Measurements from ENCODE around the gene NEXMIF. TPM values are rescaled to one million over a fixed set of nuclear protein-coding genes. Genes with fewer than 3 reads are reported as not detected.
"Not testable (repeated sequence)": the region's sequence is repeated elsewhere in the genome, so short reads cannot be mapped to it uniquely, and the experiment has no call there.

NEXMIF gene
- total RNA-seq, 2 donors from 2014 or later = 0.24 to 0.65 TPM

GRCh38 chrX:74890676-74891430 is 34.4 kb downstream of the NEXMIF start:
- ATAC-seq (replicated peaks in 1 of 2) (peak; percentile 60 to 77), DNase-seq (no peak)
- Mint-ChIP-seq H3K4me3 (no peak overlapping the region), H3K9me3 (no peaks in the 10 kb centered on the region), H3K27ac (peak overlapping the region; percentile 58), H3K4me1 (ENCODE audit: low read depth) (no peaks in the 10 kb centered on the region), H3K27me3 (ENCODE audit: low read depth) (peaks cover 25% of the 10 kb centered on the region), H3K36me3 (ENCODE audit: insufficient read depth in 2 of 2) (no peaks in the 10 kb centered on the region)

GRCh38 chrX:74882383-74882782 is 42.9 kb downstream of the NEXMIF start:
- not testable (repeated sequence) for H3K4me1 Mint-ChIP-seq (ENCODE audit: low read depth); DNase-seq; H3K4me3 Mint-ChIP-seq; H3K36me3 Mint-ChIP-seq (ENCODE audit: insufficient read depth in 2 of 2); H3K27ac Mint-ChIP-seq; ATAC-seq (replicated peaks in 1 of 2); H3K9me3 Mint-ChIP-seq
- H3K27me3 Mint-ChIP-seq (ENCODE audit: low read depth) = peaks cover 11% of the 10 kb centered on the region

- no peaks in the 10 kb centered on the region for H3K4me1 Mint-ChIP-seq (ENCODE audit: low read depth)
- no peak overlapping the region for H3K27ac Mint-ChIP-seq
- H3K9me3 Mint-ChIP-seq = peaks cover 8 to 10% of the 10 kb centered on the region in 2 donors
- peaks cover 9% of the 10 kb centered on the region for H3K27me3 Mint-ChIP-seq (ENCODE audit: low read depth)
- DNase-seq = no peak
- H3K36me3 Mint-ChIP-seq (ENCODE audit: insufficient read depth in 2 of 2) = peaks cover 10 to 12% of the 10 kb centered on the region in 2 donors
- ATAC-seq (replicated peaks in 1 of 2) = no peak
- H3K4me3 Mint-ChIP-seq = no peak overlapping the region
These were observed 59.5 kb downstream of the NEXMIF start for GRCh38 chrX:74865725-74866124.

- Mint-ChIP-seq H3K4me3 (no peak overlapping the region), H3K9me3 (peaks cover 17 to 25% of the 10 kb centered on the region in 2 donors), H3K36me3 (ENCODE audit: insufficient read depth in 2 of 2) (peaks cover 20 to 24% of the 10 kb centered on the region in 2 donors), H3K4me1 (ENCODE audit: low read depth) (no peaks in the 10 kb centered on the region), H3K27ac (no peak overlapping the region), H3K27me3 (ENCODE audit: low read depth) (no peaks in the 10 kb centered on the region)
- ATAC-seq (replicated peaks in 1 of 2) (no peak), DNase-seq (no peak)
These were observed 72.0 kb downstream of the NEXMIF start for GRCh38 chrX:74853255-74853654.

- Mint-ChIP-seq H3K9me3 (peaks cover 0 to 1% of the 10 kb centered on the region in 2 donors), H3K4me1 (ENCODE audit: low read depth) (no peaks in the 10 kb centered on the region), H3K27me3 (ENCODE audit: low read depth) (peaks cover 10% of the 10 kb centered on the region), H3K27ac (no peak overlapping the region), H3K36me3 (ENCODE audit: insufficient read depth in 2 of 2) (no peaks in the 10 kb centered on the region), H3K4me3 (no peak overlapping the region)
- DNase-seq = no peak
- ATAC-seq (replicated peaks in 1 of 2) = no peak
These were observed 89.7 kb downstream of the NEXMIF start for GRCh38 chrX:74835566-74835965.

- not testable (repeated sequence) for DNase-seq; ATAC-seq (replicated peaks in 1 of 2); H3K4me3 Mint-ChIP-seq; H3K9me3 Mint-ChIP-seq; H3K36me3 Mint-ChIP-seq (ENCODE audit: insufficient read depth in 2 of 2); H3K27ac Mint-ChIP-seq; H3K4me1 Mint-ChIP-seq (ENCODE audit: low read depth)
- peaks cover 18% of the 10 kb centered on the region for H3K27me3 Mint-ChIP-seq (ENCODE audit: low read depth)
These were observed 105.5 kb downstream of the NEXMIF start for GRCh38 chrX:74819797-74820196.

GRCh38 chrX:74814681-74815080 is 110.6 kb downstream of the NEXMIF start:
- ATAC-seq (replicated peaks in 1 of 2) (no peak), DNase-seq (no peak)
- Mint-ChIP-seq H3K27me3 (ENCODE audit: low read depth) (peaks cover 16% of the 10 kb centered on the region), H3K9me3 (no peaks in the 10 kb centered on the region), H3K4me3 (no peak overlapping the region), H3K4me1 (ENCODE audit: low read depth) (no peaks in the 10 kb centered on the region), H3K36me3 (ENCODE audit: insufficient read depth in 2 of 2) (no peaks in the 10 kb centered on the region), H3K27ac (no peak overlapping the region)

GRCh38 chrX:74804574-74804973 is 120.7 kb downstream of the NEXMIF start:
- Mint-ChIP-seq H3K4me3 (no peak overlapping the region), H3K27me3 (ENCODE audit: low read depth) (peaks cover 14% of the 10 kb centered on the region), H3K36me3 (ENCODE audit: insufficient read depth in 2 of 2) (no peaks in the 10 kb centered on the region), H3K27ac (no peak overlapping the region), H3K9me3 (no peaks in the 10 kb centered on the region), H3K4me1 (ENCODE audit: low read depth) (no peaks in the 10 kb centered on the region)
- DNase-seq = no peak
- ATAC-seq (replicated peaks in 1 of 2) = no peak

- Mint-ChIP-seq H3K27ac (no peak overlapping the region), H3K27me3 (ENCODE audit: low read depth) (peaks cover 6% of the 10 kb centered on the region), H3K9me3 (no peaks in the 10 kb centered on the region), H3K4me1 (ENCODE audit: low read depth) (no peaks in the 10 kb centered on the region), H3K36me3 (ENCODE audit: insufficient read depth in 2 of 2) (no peaks in the 10 kb centered on the region), H3K4me3 (no peak overlapping the region)
- no peak for DNase-seq
- no peak for ATAC-seq (replicated peaks in 1 of 2)
These were observed 125.2 kb downstream of the NEXMIF start for GRCh38 chrX:74800062-74800461.

- Mint-ChIP-seq H3K4me1 (ENCODE audit: low read depth) (no peaks in the 10 kb centered on the region), H3K9me3 (peaks cover 0 to 2% of the 10 kb centered on the region in 2 donors), H3K27ac (no peak overlapping the region), H3K27me3 (ENCODE audit: low read depth) (no peaks in the 10 kb centered on the region), H3K36me3 (ENCODE audit: insufficient read depth in 2 of 2) (no peaks in the 10 kb centered on the region), H3K4me3 (no peak overlapping the region)
- DNase-seq (no peak), ATAC-seq (replicated peaks in 1 of 2) (no peak)
These were observed 127.8 kb downstream of the NEXMIF start for GRCh38 chrX:74797338-74797887.

GRCh38 chrX:74788545-74789086 is 136.6 kb downstream of the NEXMIF start:
- no peaks in the 10 kb centered on the region for H3K9me3 Mint-ChIP-seq
- H3K4me1 Mint-ChIP-seq (ENCODE audit: low read depth) = no peaks in the 10 kb centered on the region
- no peaks in the 10 kb centered on the region for H3K36me3 Mint-ChIP-seq (ENCODE audit: insufficient read depth in 2 of 2)
- H3K27ac Mint-ChIP-seq = no peak overlapping the region
- no peak overlapping the region for H3K4me3 Mint-ChIP-seq
- no peak for ATAC-seq (replicated peaks in 1 of 2)
- no peaks in the 10 kb centered on the region for H3K27me3 Mint-ChIP-seq (ENCODE audit: low read depth)
- no peak for DNase-seq

- Mint-ChIP-seq H3K4me1 (ENCODE audit: low read depth) (no peaks in the 10 kb centered on the region), H3K36me3 (ENCODE audit: insufficient read depth in 2 of 2) (no peaks in the 10 kb centered on the region), H3K9me3 (no peaks in the 10 kb centered on the region), H3K4me3 (no peak overlapping the region), H3K27ac (no peak overlapping the region), H3K27me3 (ENCODE audit: low read depth) (peaks cover 2% of the 10 kb centered on the region)
- DNase-seq (no peak), ATAC-seq (replicated peaks in 1 of 2) (no peak)
These were observed 140.6 kb downstream of the NEXMIF start for GRCh38 chrX:74784629-74785028.

GRCh38 chrX:74781507-74782034 is 143.7 kb downstream of the NEXMIF start:
- no peak overlapping the region for H3K27ac Mint-ChIP-seq
- H3K9me3 Mint-ChIP-seq = no peaks in the 10 kb centered on the region
- DNase-seq (no peak), ATAC-seq (replicated peaks in 1 of 2) (peak; percentile 30 to 50)
- no peaks in the 10 kb centered on the region for H3K36me3 Mint-ChIP-seq (ENCODE audit: insufficient read depth in 2 of 2)
- no peaks in the 10 kb centered on the region for H3K4me1 Mint-ChIP-seq (ENCODE audit: low read depth)
- peaks cover 18% of the 10 kb centered on the region for H3K27me3 Mint-ChIP-seq (ENCODE audit: low read depth)
- no peak overlapping the region for H3K4me3 Mint-ChIP-seq

Measured in activated T-cell treated with anti-CD3 and anti-CD28 coated beads, Interleukin-2, amount 50 U/mL, for 72 hours (primary cell).